ENCODE data around the gene EPN2. TPM values are rescaled to one million over a fixed set of nuclear protein-coding genes. Genes with fewer than 3 reads are reported as not detected.

EPN2 gene
- total RNA-seq, 3 donors from 2014 or later = 6.1 to 9.5 (median 7.2) TPM

GRCh38 chr17:19336938-19337711, 100.0 kb downstream of the EPN2 start:
- Mint-ChIP-seq H3K36me3 (ENCODE audit: insufficient read depth) (no peaks in the 10 kb centered on the region), H3K27me3 (ENCODE audit: low read depth) (peaks cover 18% of the 10 kb centered on the region)

GRCh38 chr17:19337712-19338023, 100.5 kb downstream of the EPN2 start:
- Mint-ChIP-seq H3K27me3 (ENCODE audit: low read depth) (peaks cover 18% of the 10 kb centered on the region), H3K4me3 (no peak overlapping the region), H3K4me1 (ENCODE audit: low read depth) (no peaks in the 10 kb centered on the region), H3K9me3 (no peaks in the 10 kb centered on the region), H3K36me3 (ENCODE audit: insufficient read depth) (no peaks in the 10 kb centered on the region)
- ATAC-seq (no peak), DNase-seq (no peak)

More at GRCh38 chr17:19336938-19337711, 100.0 kb downstream of the EPN2 start:
- ATAC-seq = no peak
- no peak for DNase-seq
- Mint-ChIP-seq H3K4me1 (ENCODE audit: low read depth) (no peaks in the 10 kb centered on the region), H3K9me3 (no peaks in the 10 kb centered on the region), H3K4me3 (no peak overlapping the region)

DNA sequence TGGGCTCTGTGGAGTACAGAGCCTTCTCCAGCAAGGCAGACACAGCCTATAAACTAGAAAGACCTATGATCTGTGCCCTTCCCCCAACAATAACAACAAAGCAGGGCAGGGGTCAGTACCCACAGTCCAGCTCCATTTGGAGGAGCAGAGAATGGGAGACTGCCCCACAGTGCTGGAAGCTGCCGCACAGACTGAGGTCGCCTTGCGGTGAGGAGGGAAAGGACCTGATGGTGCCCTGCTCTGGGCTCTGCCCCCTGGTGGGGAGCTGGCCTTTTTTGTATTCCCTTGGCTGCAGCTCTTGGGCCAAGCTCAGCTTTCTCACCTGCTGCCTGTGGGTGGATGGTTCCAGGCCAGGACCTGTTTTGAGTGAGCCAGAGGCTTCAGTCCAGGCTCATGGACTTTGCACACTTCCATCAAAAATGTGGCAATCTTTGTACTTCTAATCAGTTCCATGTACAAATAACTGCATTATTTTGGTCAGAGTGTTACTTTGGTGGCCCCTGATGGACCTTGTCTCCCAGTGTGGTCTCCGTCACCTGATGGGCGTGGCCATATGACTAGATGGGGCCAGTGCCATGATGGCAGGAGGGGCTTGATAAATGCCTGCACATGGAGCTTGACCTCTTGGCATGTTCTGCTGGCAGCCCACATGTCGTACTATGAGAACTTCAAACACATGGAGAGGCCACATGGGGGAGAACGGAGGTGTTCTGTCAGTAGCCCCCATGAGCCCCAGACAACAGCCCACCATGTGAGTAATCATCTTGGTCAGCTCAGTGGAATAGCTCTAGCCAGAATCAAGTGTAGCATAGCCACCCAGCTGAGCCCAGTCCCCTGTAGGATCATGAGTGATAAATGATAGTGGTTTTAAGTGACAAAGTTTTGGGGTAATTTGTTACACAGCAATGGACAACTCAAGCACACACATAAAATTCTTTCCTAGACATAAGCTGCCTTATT, 101.1 kb downstream of the EPN2 start:
- no peaks in the 10 kb centered on the region for H3K4me1 Mint-ChIP-seq (ENCODE audit: low read depth)
- H3K4me3 Mint-ChIP-seq = no peak overlapping the region
- peak; percentile 62 for DNase-seq
- no peaks in the 10 kb centered on the region for H3K36me3 Mint-ChIP-seq (ENCODE audit: insufficient read depth)
- peaks cover 18% of the 10 kb centered on the region for H3K27me3 Mint-ChIP-seq (ENCODE audit: low read depth)
- ATAC-seq = peak; percentile 80 to 85
- H3K9me3 Mint-ChIP-seq = no peaks in the 10 kb centered on the region

DNA sequence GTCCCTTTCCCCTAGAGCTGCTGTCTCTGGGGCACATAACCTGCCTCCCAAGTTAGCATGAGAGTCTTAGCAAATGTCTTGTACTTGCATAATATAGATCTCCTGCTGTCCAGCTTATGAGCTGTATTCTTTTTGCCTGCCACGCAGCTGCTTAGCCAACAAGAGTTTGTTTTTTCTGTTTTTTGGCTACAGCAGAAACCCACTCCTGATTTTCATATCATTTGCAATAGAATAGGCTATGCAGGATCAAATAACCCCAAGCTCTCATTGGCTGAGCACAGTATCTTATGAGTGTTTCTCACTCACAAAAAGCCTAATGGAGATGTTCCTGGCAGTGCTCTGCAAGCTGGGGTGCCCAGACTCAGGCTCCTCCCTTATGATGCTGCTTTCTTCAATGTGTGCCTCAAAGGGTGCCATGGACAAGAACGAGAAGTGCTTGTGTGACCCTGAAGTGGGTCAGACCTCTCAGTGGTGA, 102.2 kb downstream of the EPN2 start:
- ATAC-seq (no peak), DNase-seq (no peak)
- Mint-ChIP-seq H3K27me3 (ENCODE audit: low read depth) (peaks cover 18% of the 10 kb centered on the region), H3K9me3 (no peaks in the 10 kb centered on the region), H3K4me3 (no peak overlapping the region), H3K36me3 (ENCODE audit: insufficient read depth) (no peaks in the 10 kb centered on the region), H3K4me1 (ENCODE audit: low read depth) (no peaks in the 10 kb centered on the region)

DNA sequence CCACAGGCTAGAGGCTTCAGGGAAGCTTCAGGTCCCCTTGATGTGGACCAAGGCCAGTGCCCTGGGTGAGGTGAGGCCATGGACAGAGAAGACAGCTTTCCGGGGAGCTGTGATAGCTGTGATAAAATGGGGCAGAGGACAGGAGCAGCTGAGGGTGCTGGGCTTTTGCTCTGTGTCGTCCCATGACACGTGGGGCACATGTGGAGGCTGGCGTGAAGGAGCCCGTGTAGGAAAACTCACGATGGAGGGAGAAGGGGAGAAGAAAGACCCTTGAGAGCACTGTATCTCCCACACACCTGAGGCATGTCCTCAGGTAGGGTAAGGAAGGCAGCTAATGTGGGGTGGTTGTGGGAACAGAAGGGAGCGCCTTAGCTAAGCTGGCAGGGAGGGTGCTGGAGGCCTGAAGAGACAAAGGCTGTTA, 104.1 kb downstream of the EPN2 start:
- DNase-seq (no peak), ATAC-seq (no peak)
- H3K27me3 Mint-ChIP-seq (ENCODE audit: low read depth) = peaks cover 18% of the 10 kb centered on the region
- no peak overlapping the region for H3K4me3 Mint-ChIP-seq
- no peaks in the 10 kb centered on the region for H3K4me1 Mint-ChIP-seq (ENCODE audit: low read depth)
- no peaks in the 10 kb centered on the region for H3K36me3 Mint-ChIP-seq (ENCODE audit: insufficient read depth)
- no peaks in the 10 kb centered on the region for H3K9me3 Mint-ChIP-seq

GRCh38 chr17:19341641-19342610, 104.8 kb downstream of the EPN2 start:
- no peak for DNase-seq
- no peaks in the 10 kb centered on the region for H3K9me3 Mint-ChIP-seq
- no peaks in the 10 kb centered on the region for H3K36me3 Mint-ChIP-seq (ENCODE audit: insufficient read depth)
- H3K4me3 Mint-ChIP-seq = no peak overlapping the region
- H3K27me3 Mint-ChIP-seq (ENCODE audit: low read depth) = peaks cover 17% of the 10 kb centered on the region
- no peak for ATAC-seq
- no peaks in the 10 kb centered on the region for H3K4me1 Mint-ChIP-seq (ENCODE audit: low read depth)

DNA sequence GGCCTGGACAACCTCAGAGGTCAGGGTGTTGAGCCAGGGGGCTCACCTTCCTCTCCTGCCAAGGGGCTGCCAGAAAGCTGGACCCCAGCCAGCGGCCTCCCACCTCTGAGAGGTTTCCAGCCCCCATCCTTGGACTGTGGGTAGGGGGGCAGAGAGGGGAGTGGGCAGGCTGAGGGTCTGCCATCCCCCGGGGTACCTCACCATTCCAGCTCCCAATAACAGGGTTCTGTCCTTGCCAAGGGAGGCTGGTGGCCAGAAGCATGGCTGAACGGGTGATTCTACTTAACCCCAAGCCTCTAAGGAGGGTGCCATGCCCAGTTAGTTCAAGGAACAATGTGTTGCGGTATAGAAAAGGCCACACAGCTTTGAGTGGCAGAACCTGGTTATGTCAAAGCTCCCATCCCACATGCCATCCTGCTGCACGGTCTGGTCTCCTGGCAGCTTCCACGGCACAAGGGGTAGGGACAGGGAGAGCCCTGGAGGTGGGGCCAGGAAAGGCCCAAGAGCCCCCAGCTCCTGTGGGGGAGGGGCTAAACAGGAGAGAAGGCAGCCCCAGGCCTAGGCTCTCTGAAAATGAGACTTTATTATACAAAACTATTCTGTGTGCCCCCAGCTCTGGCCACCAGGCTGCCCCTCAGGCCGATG, 105.6 kb downstream of the EPN2 start:
- no peaks in the 10 kb centered on the region for H3K4me1 Mint-ChIP-seq (ENCODE audit: low read depth)
- H3K27me3 Mint-ChIP-seq (ENCODE audit: low read depth) = peaks cover 11% of the 10 kb centered on the region
- H3K9me3 Mint-ChIP-seq = no peaks in the 10 kb centered on the region
- ATAC-seq = no peak
- no peaks in the 10 kb centered on the region for H3K36me3 Mint-ChIP-seq (ENCODE audit: insufficient read depth)
- DNase-seq = no peak
- no peak overlapping the region for H3K4me3 Mint-ChIP-seq

DNA sequence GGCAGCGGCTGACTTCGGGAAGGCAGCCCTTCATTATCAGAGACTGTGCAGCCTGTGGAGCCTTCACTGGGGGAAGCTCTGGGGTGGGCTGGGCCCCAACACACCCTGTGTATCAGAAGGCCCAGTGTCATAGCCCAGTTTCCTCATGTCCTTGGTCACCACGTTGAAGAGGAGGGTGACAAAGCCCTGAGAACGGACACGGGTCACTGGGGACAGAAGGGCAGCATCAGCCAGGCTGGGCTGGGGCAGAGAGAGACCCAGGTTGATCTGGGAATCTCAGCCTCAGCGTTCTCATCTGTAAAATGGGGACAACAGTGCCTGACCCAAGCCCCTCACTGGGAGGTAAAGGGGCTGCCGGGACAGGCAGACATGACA, 106.1 kb downstream of the EPN2 start:
- Mint-ChIP-seq H3K9me3 (no peaks in the 10 kb centered on the region), H3K4me3 (no peak overlapping the region), H3K36me3 (ENCODE audit: insufficient read depth) (no peaks in the 10 kb centered on the region), H3K27me3 (ENCODE audit: low read depth) (peaks cover 11% of the 10 kb centered on the region), H3K4me1 (ENCODE audit: low read depth) (no peaks in the 10 kb centered on the region)
- DNase-seq = no peak
- no peak for ATAC-seq

- Mint-ChIP-seq H3K36me3 (ENCODE audit: insufficient read depth) (no peaks in the 10 kb centered on the region), H3K4me3 (no peak overlapping the region), H3K9me3 (no peaks in the 10 kb centered on the region), H3K27me3 (ENCODE audit: low read depth) (peaks cover 11% of the 10 kb centered on the region), H3K4me1 (ENCODE audit: low read depth) (no peaks in the 10 kb centered on the region)
- no peak for DNase-seq
- ATAC-seq = no peak
Observed at GRCh38 chr17:19343671-19344151, 106.5 kb downstream of the EPN2 start.

DNA sequence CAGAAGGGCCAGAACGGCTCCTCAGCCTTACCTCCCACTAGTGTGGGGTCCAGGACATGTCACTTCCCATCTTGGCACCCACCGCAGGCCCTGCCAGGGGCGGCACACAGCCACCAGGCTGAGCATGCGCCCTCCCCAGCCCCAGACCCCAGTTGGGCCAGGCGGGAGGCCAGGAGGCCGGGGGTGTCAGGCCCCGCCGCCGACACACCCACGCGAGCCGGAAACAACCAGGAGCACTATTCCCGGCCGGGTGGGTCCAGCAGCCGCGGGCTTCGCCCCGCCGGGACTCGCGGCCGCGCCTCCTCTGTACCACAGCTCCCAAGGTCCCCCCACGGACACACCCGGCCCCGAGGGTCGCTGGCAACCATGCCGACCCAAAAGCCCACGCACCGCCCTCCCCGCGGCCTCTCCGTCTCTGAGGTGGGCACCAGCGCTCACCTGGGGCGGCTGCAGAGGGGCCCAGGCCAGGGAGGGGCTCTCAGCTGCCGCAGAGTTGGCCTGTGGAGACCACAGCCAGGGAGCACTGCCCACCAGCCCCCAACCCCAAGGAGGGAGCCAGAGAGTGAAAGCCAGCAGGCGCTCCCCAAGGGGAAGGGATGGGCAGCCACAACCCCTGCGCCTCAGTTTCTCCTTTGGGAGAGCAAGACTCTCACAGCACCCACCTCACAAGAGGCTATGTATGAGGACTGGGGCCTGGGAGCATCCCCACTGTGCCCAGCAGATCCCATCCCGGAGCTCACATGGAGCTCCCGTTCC, 107.3 kb downstream of the EPN2 start:
- ATAC-seq (no peak), DNase-seq (no peak)
- no peak overlapping the region for H3K4me3 Mint-ChIP-seq
- H3K4me1 Mint-ChIP-seq (ENCODE audit: low read depth) = no peaks in the 10 kb centered on the region
- no peaks in the 10 kb centered on the region for H3K9me3 Mint-ChIP-seq
- no peaks in the 10 kb centered on the region for H3K36me3 Mint-ChIP-seq (ENCODE audit: insufficient read depth)
- peaks cover 11% of the 10 kb centered on the region for H3K27me3 Mint-ChIP-seq (ENCODE audit: low read depth)

DNA sequence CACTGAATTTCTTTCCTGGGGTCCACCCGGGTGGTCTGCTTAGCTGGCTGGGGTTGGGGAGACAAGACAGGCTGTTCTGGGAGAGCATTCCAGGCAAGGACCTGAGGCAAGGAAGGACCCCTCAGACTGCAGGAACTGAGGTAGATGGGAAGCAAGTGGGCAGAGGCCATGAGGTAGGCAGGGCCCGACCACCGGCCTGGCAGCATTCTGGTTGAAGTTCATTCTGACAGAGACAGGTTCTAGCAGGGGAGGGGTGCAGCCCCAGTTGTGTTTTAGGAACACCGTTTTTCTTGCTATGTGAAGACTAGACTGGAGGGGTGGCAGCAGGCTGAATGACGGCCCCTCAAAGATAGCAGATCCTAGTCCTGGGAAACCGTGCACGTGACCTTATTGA, 107.9 kb downstream of the EPN2 start:
- no peaks in the 10 kb centered on the region for H3K4me1 Mint-ChIP-seq (ENCODE audit: low read depth)
- ATAC-seq (no peak), DNase-seq (no peak)
- H3K36me3 Mint-ChIP-seq (ENCODE audit: insufficient read depth) = no peaks in the 10 kb centered on the region
- no peak overlapping the region for H3K4me3 Mint-ChIP-seq
- peaks cover 9% of the 10 kb centered on the region for H3K27me3 Mint-ChIP-seq (ENCODE audit: low read depth)
- H3K9me3 Mint-ChIP-seq = no peaks in the 10 kb centered on the region

- Mint-ChIP-seq H3K36me3 (ENCODE audit: insufficient read depth) (no peaks in the 10 kb centered on the region), H3K9me3 (no peaks in the 10 kb centered on the region), H3K27me3 (ENCODE audit: low read depth) (peaks cover 9% of the 10 kb centered on the region), H3K4me1 (ENCODE audit: low read depth) (no peaks in the 10 kb centered on the region), H3K4me3 (no peak overlapping the region)
- DNase-seq (no peak), ATAC-seq (no peak)
Observed at GRCh38 chr17:19345486-19346350, 108.6 kb downstream of the EPN2 start.

All from activated T-cell treated with anti-CD3 and anti-CD28 coated beads, Interleukin-2, amount 50 U/mL, for 4 hours (primary cell).